H9 (cell line): ENCODE data around the gene ZNF14. TPM values are rescaled to one million over a fixed set of nuclear protein-coding genes. Genes with fewer than 3 reads are reported as not detected.

Source experiments
- DNase-seq: peaks from one replicate; pipeline ENCODE4 v3.0.0-alpha.2; 2017
- H2AFZ ChIP-seq: one replicate; pipeline ENCODE4 v1.6.1; 2013; ENCODE audit warnings: mild to moderate bottlenecking, low read length, control low read depth, moderate library complexity
- H2AK5ac ChIP-seq: 2 replicates; pipeline ENCODE4 v1.6.1; 2013; ENCODE audit warnings: low read length, control low read depth, mixed read lengths; ENCODE audit not compliant: insufficient read length
- H2BK120ac ChIP-seq: one replicate; pipeline ENCODE4 v1.6.1; 2013; ENCODE audit warnings: low read depth, mild to moderate bottlenecking, low read length, control low read depth, inconsistent platforms; ENCODE audit not compliant: poor library complexity, severe bottlenecking
- H2BK12ac ChIP-seq: 2 replicates; pipeline ENCODE4 v1.6.1; 2013; ENCODE audit warnings: low read length, control low read depth, mixed read lengths, low read depth; ENCODE audit not compliant: insufficient read length
- H2BK15ac ChIP-seq: 2 replicates; pipeline ENCODE4 v1.6.1; 2013; ENCODE audit warnings: low read depth, low read length, control low read depth
- H2BK20ac ChIP-seq: one replicate; pipeline ENCODE4 v1.6.1; 2013; ENCODE audit warnings: low read depth, mild to moderate bottlenecking, low read length, control low read depth, inconsistent platforms; ENCODE audit not compliant: poor library complexity, severe bottlenecking
- H2BK5ac ChIP-seq: 2 replicates; pipeline ENCODE4 v1.6.1; 2013; ENCODE audit warnings: low read length, control low read depth, mixed read lengths; ENCODE audit not compliant: insufficient read length
- H3K14ac ChIP-seq: 2 replicates; pipeline ENCODE4 v1.6.1; 2013; ENCODE audit warnings: low read length, control low read depth; ENCODE audit not compliant: insufficient read depth
- H3K18ac ChIP-seq: 2 replicates; pipeline ENCODE4 v1.6.1; 2013; ENCODE audit warnings: low read depth, mild to moderate bottlenecking, mixed read lengths, low read length, control low read depth; ENCODE audit not compliant: insufficient read length
- H3K23ac ChIP-seq: 2 replicates; pipeline ENCODE4 v1.6.1; 2013; ENCODE audit warnings: low read length, control low read depth, mixed read lengths, low read depth; ENCODE audit not compliant: insufficient read length
- H3K23me2 ChIP-seq: 2 replicates; pipeline ENCODE4 v1.6.1; 2013; ENCODE audit warnings: low read depth, mild to moderate bottlenecking, mixed read lengths, low read length, control low read depth; ENCODE audit not compliant: insufficient read length, poor library complexity, severe bottlenecking
- H3K27ac ChIP-seq: 2 replicates; pipeline ENCODE4 v1.5.1; 2013; ENCODE audit warnings: low read length, control low read depth, mixed read lengths, low read depth; ENCODE audit not compliant: insufficient read length
- H3K27me3 ChIP-seq: 2 replicates; pipeline ENCODE4 v1.6.1; 2013; ENCODE audit warnings: low read length, control low read depth, inconsistent platforms; ENCODE audit not compliant: insufficient read depth
- H3K4ac ChIP-seq: 2 replicates; pipeline ENCODE4 v1.6.1; 2013; ENCODE audit warnings: low read depth, mild to moderate bottlenecking, control low read depth, inconsistent platforms, low read length, moderate library complexity
- H3K4me1 ChIP-seq: 2 replicates; pipeline ENCODE4 v1.6.1; 2013; ENCODE audit warnings: low read length, control low read depth, inconsistent platforms; ENCODE audit not compliant: insufficient read depth
- H3K4me2 ChIP-seq: 2 replicates; pipeline ENCODE4 v1.6.1; 2013; ENCODE audit warnings: low read length, control low read depth, mixed read lengths; ENCODE audit not compliant: insufficient read length, insufficient read depth
- H3K56ac ChIP-seq: 2 replicates; pipeline ENCODE4 v1.6.1; 2013; ENCODE audit warnings: low read depth, mild to moderate bottlenecking, mixed read lengths, low read length, control low read depth; ENCODE audit not compliant: insufficient read length
- H3K79me1 ChIP-seq: 2 replicates; pipeline ENCODE4 v1.6.1; 2013; ENCODE audit warnings: low read depth, mild to moderate bottlenecking, moderate library complexity, low read length, control low read depth, inconsistent platforms; ENCODE audit not compliant: insufficient read depth, poor library complexity, severe bottlenecking
- H3K79me2 ChIP-seq: 2 replicates; pipeline ENCODE4 v1.6.1; 2013; ENCODE audit warnings: low read length, control low read depth, inconsistent platforms; ENCODE audit not compliant: insufficient read depth
- H3K9ac ChIP-seq: 2 replicates; pipeline ENCODE4 v1.6.1; 2013; ENCODE audit warnings: low read length, control low read depth, mixed read lengths; ENCODE audit not compliant: insufficient read length; ENCODE audit errors: extremely low read depth
- H3K9me3 ChIP-seq: one replicate; pipeline ENCODE4 v1.6.1; 2013; ENCODE audit warnings: low read depth, low read length, inconsistent platforms; ENCODE audit not compliant: control insufficient read depth
- H3T11ph ChIP-seq: one replicate; pipeline ENCODE4 v1.6.1; 2013; ENCODE audit warnings: mild to moderate bottlenecking, low read length, control low read depth, inconsistent platforms
- H4K20me1 ChIP-seq: one replicate; pipeline ENCODE4 v1.6.1; 2013; ENCODE audit not compliant: control insufficient read depth, insufficient read length, insufficient read depth
- H4K5ac ChIP-seq: 2 replicates; pipeline ENCODE4 v1.6.1; 2013; ENCODE audit warnings: low read depth, mild to moderate bottlenecking, mixed read lengths, low read length, control low read depth; ENCODE audit not compliant: insufficient read length
- H4K8ac ChIP-seq: replicated peaks from 2 replicates; pipeline ENCODE4 v1.6.1; 2013; ENCODE audit warnings: low read length, control low read depth, mixed read lengths, low read depth; ENCODE audit not compliant: insufficient read length
- H4K91ac ChIP-seq: 2 replicates; pipeline ENCODE4 v1.6.1; 2013; ENCODE audit warnings: low read depth, mild to moderate bottlenecking, moderate library complexity, mixed read lengths, low read length, control low read depth; ENCODE audit not compliant: insufficient read length
- H3K27ac Mint-ChIP-seq, 3 experiments: 2 replicates in 2 of 3; 3 replicates in 1 of 3; pipeline ENCODE4 v1.8.0; 2020 to 2021; ENCODE audit warnings: mixed read lengths in 3 of 3, mild to moderate bottlenecking in 1 of 3, moderate library complexity in 1 of 3
- H3K27me3 Mint-ChIP-seq: 2 replicates; pipeline ENCODE4 v1.8.0; 2021; ENCODE audit warnings: low read depth, mild to moderate bottlenecking, moderate library complexity, mixed read lengths
- H3K36me3 Mint-ChIP-seq, 3 experiments: 2 replicates in 2 of 3; 3 replicates in 1 of 3; pipeline ENCODE4 v1.8.0; 2020 to 2021; ENCODE audit warnings: low read depth in 3 of 3, mixed read lengths in 3 of 3; ENCODE audit not compliant: insufficient read depth in 1 of 3
- H3K4me1 Mint-ChIP-seq, 2 experiments: 2 replicates each; pipeline ENCODE4 v1.8.0; 2020; ENCODE audit warnings: mixed read lengths in 2 of 2
- H3K4me3 Mint-ChIP-seq, 2 experiments: 2 replicates in 1 of 2; 3 replicates in 1 of 2; pipeline ENCODE4 v1.8.0; 2020 to 2021; ENCODE audit warnings: mild to moderate bottlenecking in 2 of 2, mixed read lengths in 2 of 2, moderate library complexity in 1 of 2
- H3K9me3 Mint-ChIP-seq, 2 experiments: 2 replicates in 1 of 2; 3 replicates in 1 of 2; pipeline ENCODE4 v1.8.0; 2020; ENCODE audit warnings: mild to moderate bottlenecking in 2 of 2, mixed read lengths in 2 of 2, moderate library complexity in 1 of 2
- WGBS: extraction: QIAGEN DNeasy Blood & Tissue Kit; methylation state at CpG from one replicate; pipeline ENCODE4 v1.1.7; 2013; ENCODE audit warnings: missing lambda C conversion rate, low lambda C conversion rate, mixed read lengths; ENCODE audit not compliant: insufficient read length; ENCODE audit errors: extremely low coverage; 5-methylcytosine and 5-hydroxymethylcytosine counted together
- total RNA-seq: library from RNA; stranded (reverse); gene quantifications from 2 replicates; pipeline ENCODE4 v1.2.1, GENCODE V29; 2021
- TF ChIP-seq, protein P1 (sequence below): fragments of 200-600 bp; sonication (generic); conservative IDR thresholded peaks from 3 replicates; pipeline ENCODE4 v1.8.0; 2021; ENCODE audit warnings: antibody characterized with exemption, mild to moderate bottlenecking

The ZNF14 gene
- total RNA-seq, 1 experiment from 2014 or later: 8.3 TPM

DNA sequence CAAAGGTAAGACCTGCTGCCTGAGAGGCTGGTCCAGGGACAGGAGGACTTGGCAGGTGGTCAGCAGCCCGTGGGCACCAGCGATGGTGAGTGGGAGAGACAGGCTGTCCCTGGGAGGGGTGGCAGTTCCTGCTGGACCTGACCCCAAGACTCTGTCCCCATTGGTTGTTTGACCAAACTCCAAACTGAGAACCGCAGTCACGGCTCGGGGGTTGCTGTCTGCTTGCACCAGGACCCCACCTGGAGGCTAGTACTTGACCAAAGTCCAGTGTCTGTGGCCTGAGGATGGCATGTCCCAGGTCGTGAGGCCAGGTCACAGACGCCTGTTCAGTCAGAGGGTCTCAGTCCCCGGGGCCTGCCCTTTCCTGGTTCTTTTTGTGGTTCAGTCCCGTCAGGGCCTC lies 9.9 kb upstream of the ZNF14 start:
- no CpG with 5 or more reads among the region's 9 CpGs for WGBS
- Histone ChIP-seq H3K79me1 (no peaks in the 10 kb centered on the region), H3K4me1 (no peaks in the 10 kb centered on the region), H3K23ac (no peak overlapping the region), H4K20me1 (no peaks in the 10 kb centered on the region), H4K8ac (no peak overlapping the region), H3K23me2 (no peaks in the 10 kb centered on the region), H3T11ph (no peak overlapping the region), H3K56ac (no peak overlapping the region), H2BK15ac (no peak overlapping the region), H3K14ac (no peak overlapping the region), H3K27me3 (no peaks in the 10 kb centered on the region), H3K4ac (no peak overlapping the region), H3K18ac (no peak overlapping the region), H2AFZ (no peak overlapping the region), H3K27ac (no peak overlapping the region), H4K5ac (no peak overlapping the region), H2BK120ac (no peak overlapping the region), H2AK5ac (no peak overlapping the region), H2BK12ac (no peak overlapping the region), H2BK5ac (no peak overlapping the region), H3K9ac (no peak overlapping the region), H3K9me3 (no peaks in the 10 kb centered on the region), H3K4me2 (no peak overlapping the region), H2BK20ac (no peak overlapping the region), H3K79me2 (no peaks in the 10 kb centered on the region), H4K91ac (no peak overlapping the region)
- H3K9me3 Mint-ChIP-seq: peaks cover 17 to 20% of the 10 kb centered on the region in 2 experiments; a peak in 4 of 5 replicates
- H3K4me1 Mint-ChIP-seq: no peaks in the 10 kb centered on the region
- no peak for DNase-seq
- H3K27ac Mint-ChIP-seq: no peak overlapping the region
- peaks cover 0 to 6% (median 0%) of the 10 kb centered on the region in 3 experiments; a peak in 2 of 7 replicates for H3K36me3 Mint-ChIP-seq
- peaks cover 41% of the 10 kb centered on the region for H3K27me3 Mint-ChIP-seq
- no peak overlapping the region for H3K4me3 Mint-ChIP-seq
- TF ChIP-seq, protein P1, sequence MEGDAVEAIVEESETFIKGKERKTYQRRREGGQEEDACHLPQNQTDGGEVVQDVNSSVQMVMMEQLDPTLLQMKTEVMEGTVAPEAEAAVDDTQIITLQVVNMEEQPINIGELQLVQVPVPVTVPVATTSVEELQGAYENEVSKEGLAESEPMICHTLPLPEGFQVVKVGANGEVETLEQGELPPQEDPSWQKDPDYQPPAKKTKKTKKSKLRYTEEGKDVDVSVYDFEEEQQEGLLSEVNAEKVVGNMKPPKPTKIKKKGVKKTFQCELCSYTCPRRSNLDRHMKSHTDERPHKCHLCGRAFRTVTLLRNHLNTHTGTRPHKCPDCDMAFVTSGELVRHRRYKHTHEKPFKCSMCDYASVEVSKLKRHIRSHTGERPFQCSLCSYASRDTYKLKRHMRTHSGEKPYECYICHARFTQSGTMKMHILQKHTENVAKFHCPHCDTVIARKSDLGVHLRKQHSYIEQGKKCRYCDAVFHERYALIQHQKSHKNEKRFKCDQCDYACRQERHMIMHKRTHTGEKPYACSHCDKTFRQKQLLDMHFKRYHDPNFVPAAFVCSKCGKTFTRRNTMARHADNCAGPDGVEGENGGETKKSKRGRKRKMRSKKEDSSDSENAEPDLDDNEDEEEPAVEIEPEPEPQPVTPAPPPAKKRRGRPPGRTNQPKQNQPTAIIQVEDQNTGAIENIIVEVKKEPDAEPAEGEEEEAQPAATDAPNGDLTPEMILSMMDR: no peak
